ENCODE data around the gene CYBA. TPM values are rescaled to one million over a fixed set of nuclear protein-coding genes. Genes with fewer than 3 reads are reported as not detected.

CYBA gene
- total RNA-seq, 2 donors from 2014 or later = 82.0 to 132 TPM

GRCh38 chr16:88605186-88606147, 45.4 kb downstream of the CYBA start:
- no peak for TF ChIP-seq CTCF (IDR thresholded peaks at IDR 0.05)
- no peak for DNase-seq (ENCODE audit: low spot score)
- Histone ChIP-seq H3K4me1 (no peaks in the 10 kb centered on the region), H3K4me3 (no peak overlapping the region), H3K27ac (no peak overlapping the region), H3K9me3 (no peaks in the 10 kb centered on the region), H3K36me3 (peaks cover 52% of the 10 kb centered on the region), H3K27me3 (no peaks in the 10 kb centered on the region)

GRCh38 chr16:88602091-88602490, 48.8 kb downstream of the CYBA start:
- Histone ChIP-seq H3K9me3 (no peaks in the 10 kb centered on the region), H3K27me3 (no peaks in the 10 kb centered on the region), H3K4me1 (peaks cover 0 to 14% of the 10 kb centered on the region in 2 donors), H3K4me3 (no peak overlapping the region), H3K36me3 (peaks cover 61% of the 10 kb centered on the region), H3K27ac (no peak overlapping the region)
- DNase-seq (ENCODE audit: low spot score) = no peak
- no peak for TF ChIP-seq CTCF (IDR thresholded peaks at IDR 0.05)

GRCh38 chr16:88601313-88602036, 49.4 kb downstream of the CYBA start:
- Histone ChIP-seq H3K9me3 (no peaks in the 10 kb centered on the region), H3K27ac (no peak overlapping the region), H3K27me3 (no peaks in the 10 kb centered on the region), H3K4me3 (no peak overlapping the region), H3K36me3 (peaks cover 57% of the 10 kb centered on the region), H3K4me1 (peaks cover 0 to 14% of the 10 kb centered on the region in 2 donors)
- no peak for TF ChIP-seq CTCF (IDR thresholded peaks at IDR 0.05)
- DNase-seq (ENCODE audit: low spot score) = no peak

- TF ChIP-seq CTCF (IDR thresholded peaks at IDR 0.05) = no peak
- DNase-seq (ENCODE audit: low spot score) = no peak
- Histone ChIP-seq H3K27ac (peak overlapping the region; percentile 70 to 76), H3K9me3 (no peaks in the 10 kb centered on the region), H3K4me1 (peaks cover 0 to 14% of the 10 kb centered on the region in 2 donors), H3K27me3 (no peaks in the 10 kb centered on the region), H3K4me3 (no peak overlapping the region), H3K36me3 (peaks cover 48% of the 10 kb centered on the region)
Observed at GRCh38 chr16:88600539-88600896, 50.3 kb downstream of the CYBA start.

GRCh38 chr16:88599825-88600538, 50.9 kb downstream of the CYBA start:
- Histone ChIP-seq H3K4me1 (peaks cover 0 to 15% of the 10 kb centered on the region in 2 donors), H3K4me3 (no peak overlapping the region), H3K36me3 (peaks cover 46% of the 10 kb centered on the region), H3K27me3 (no peaks in the 10 kb centered on the region), H3K27ac (peak overlapping the region; percentile 70 to 76), H3K9me3 (no peaks in the 10 kb centered on the region)
- peak; percentile 70 for DNase-seq (ENCODE audit: low spot score)
- no peak for TF ChIP-seq CTCF (IDR thresholded peaks at IDR 0.05)
